ENCODE data around the gene MAPK10. TPM values are rescaled to one million over a fixed set of nuclear protein-coding genes. Genes with fewer than 3 reads are reported as not detected.

The MAPK10 gene
- total RNA-seq, 1 experiment from 2014 or later = 4.7 TPM

GRCh38 chr4:86184216-86184900 lies 175.5 kb downstream of the MAPK10 start:
- H2BK12ac ChIP-seq (ENCODE audit: insufficient read length, low read depth, low read length) = no peak overlapping the region
- no peak overlapping the region for H3T11ph ChIP-seq (ENCODE audit: low read length)
- Mint-ChIP-seq H3K27me3 (ENCODE audit: low read depth) (no peaks in the 10 kb centered on the region), H3K4me3 (no peak overlapping the region), H3K4me1 (peaks cover 4 to 9% of the 10 kb centered on the region in 2 experiments; a peak in 3 of 4 replicates), H3K36me3 (ENCODE audit: insufficient read depth in 1 of 3, low read depth in 3 of 3) (peaks cover 1 to 14% (median 6%) of the 10 kb centered on the region in 3 experiments; a peak in 6 of 7 replicates), H3K9me3 (peaks cover 4 to 7% of the 10 kb centered on the region in 2 experiments), H3K27ac (no peak overlapping the region; a peak in 1 of 7 replicates)
- H4K8ac ChIP-seq (replicated peaks; ENCODE audit: insufficient read length, low read depth, low read length) = no peak overlapping the region
- H4K91ac ChIP-seq (ENCODE audit: insufficient read length, low read depth, low read length) = no peak overlapping the region
- no peaks in the 10 kb centered on the region for H3K79me1 ChIP-seq (ENCODE audit: insufficient read depth, low read depth, low read length, poor library complexity, severe bottlenecking)
- no peaks in the 10 kb centered on the region for H3K4me1 ChIP-seq (ENCODE audit: insufficient read depth, low read length)
- no peak for TF ChIP-seq CTCF (conservative IDR thresholded peaks at IDR 0.05)
- H3K4me2 ChIP-seq (ENCODE audit: insufficient read depth, insufficient read length, low read length) = no peak overlapping the region
- H4K5ac ChIP-seq (ENCODE audit: insufficient read length, low read depth, low read length) = no peak overlapping the region
- H3K23ac ChIP-seq (ENCODE audit: insufficient read length, low read depth, low read length) = no peak overlapping the region
- DNase-seq = no peak
- no peak overlapping the region for H3K18ac ChIP-seq (ENCODE audit: insufficient read length, low read depth, low read length)
- H3K79me2 ChIP-seq (ENCODE audit: insufficient read depth, low read length) = no peaks in the 10 kb centered on the region
- H3K4ac ChIP-seq (ENCODE audit: low read depth, low read length) = no peak overlapping the region
- H2BK120ac ChIP-seq (ENCODE audit: low read depth, low read length, poor library complexity, severe bottlenecking) = no peak overlapping the region
- H3K27me3 ChIP-seq (ENCODE audit: insufficient read depth, low read length) = no peaks in the 10 kb centered on the region
- no peak overlapping the region for H3K14ac ChIP-seq (ENCODE audit: insufficient read depth, low read length)
- H3K23me2 ChIP-seq (ENCODE audit: insufficient read length, low read depth, low read length, poor library complexity, severe bottlenecking) = no peaks in the 10 kb centered on the region
- H3K9me3 ChIP-seq (ENCODE audit: control insufficient read depth, low read depth, low read length) = no peaks in the 10 kb centered on the region
- H2BK15ac ChIP-seq (ENCODE audit: low read depth, low read length) = no peak overlapping the region
- H3K27ac ChIP-seq (ENCODE audit: insufficient read length, low read depth, low read length) = no peak overlapping the region
- H2AK5ac ChIP-seq (ENCODE audit: insufficient read length, low read length) = no peak overlapping the region
- no peak overlapping the region for H2AFZ ChIP-seq (ENCODE audit: low read length)
- no peaks in the 10 kb centered on the region for H4K20me1 ChIP-seq (ENCODE audit: control insufficient read depth, insufficient read depth, insufficient read length)
- no CpG with 5 or more reads among the region's 4 CpGs for WGBS (ENCODE audit: extremely low coverage, insufficient read length, low lambda C conversion rate)
- no peak overlapping the region for H2BK5ac ChIP-seq (ENCODE audit: insufficient read length, low read length)
- H3K9ac ChIP-seq (ENCODE audit: extremely low read depth, insufficient read length, low read length) = no peak overlapping the region
- no peak overlapping the region for H3K56ac ChIP-seq (ENCODE audit: insufficient read length, low read depth, low read length)
- no peak overlapping the region for H2BK20ac ChIP-seq (ENCODE audit: low read depth, low read length, poor library complexity, severe bottlenecking)
